ENCODE results near the gene NMUR2. TPM values are rescaled to one million over a fixed set of nuclear protein-coding genes. Genes with fewer than 3 reads are reported as not detected.

The NMUR2 gene
- total and polyA plus RNA-seq, 2 donors (not counting 3 experiments of a cell fraction or from before 2014, with no cell fraction given), result not detected

DNA sequence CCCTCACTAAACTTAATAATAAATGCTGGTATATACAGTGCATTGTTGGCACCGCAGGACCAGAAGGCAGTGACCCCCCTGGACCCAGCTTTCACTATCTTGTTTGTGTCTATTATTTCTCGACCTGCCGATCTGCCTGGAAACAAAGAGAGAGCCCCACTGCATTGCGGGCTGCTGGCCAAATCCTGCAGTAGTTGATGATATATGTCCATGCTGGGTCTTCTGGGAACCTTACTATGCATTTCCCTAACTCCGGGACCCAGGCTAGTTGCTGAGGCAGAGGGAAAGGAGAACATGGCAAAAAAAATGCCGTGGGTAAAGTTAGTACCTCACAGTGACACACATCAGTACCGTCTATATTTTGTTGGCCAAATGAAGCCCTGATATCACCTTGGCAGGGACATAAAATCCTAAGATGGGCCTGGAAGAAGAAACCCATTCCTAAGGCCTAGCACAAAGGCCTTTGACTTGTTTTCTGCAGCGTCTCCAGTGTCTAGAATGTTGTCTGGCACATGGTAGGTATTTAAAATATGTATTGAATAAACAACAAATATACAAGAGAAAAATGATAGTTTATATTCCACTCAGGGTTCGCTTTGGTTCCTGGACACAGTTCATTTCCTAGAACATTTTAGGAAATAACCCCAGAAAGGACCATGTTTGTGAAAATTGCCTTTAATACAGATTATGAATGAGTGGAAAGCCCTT lies 46.1 kb downstream of the NMUR2 start:
- no peaks in the 10 kb centered on the region for H3K27me3 ChIP-seq (ENCODE audit: control insufficient read depth in 2 of 2, insufficient read depth in 2 of 2, low read length in 2 of 2)
- no peak overlapping the region for H3K4me3 ChIP-seq (replicated peaks in 1 of 3; ENCODE audit: insufficient read depth in 1 of 3, low read depth in 1 of 3, low read length in 3 of 3)
- H3K9ac ChIP-seq (replicated peaks; ENCODE audit: extremely low read depth, insufficient read depth, low read length), result no peak overlapping the region
- ChIA-PET CTCF (no interaction called here), POLR2A (no interaction called here)
- no peaks in the 10 kb centered on the region for H3K79me2 ChIP-seq (ENCODE audit: control insufficient read depth, insufficient read depth, low read length)
- no peak for TF ChIP-seq JUN (IDR thresholded peaks at IDR 0.05; ENCODE audit: borderline replicate concordance, insufficient read depth, insufficient read length, low read depth)
- TF ChIP-seq, protein P1, sequence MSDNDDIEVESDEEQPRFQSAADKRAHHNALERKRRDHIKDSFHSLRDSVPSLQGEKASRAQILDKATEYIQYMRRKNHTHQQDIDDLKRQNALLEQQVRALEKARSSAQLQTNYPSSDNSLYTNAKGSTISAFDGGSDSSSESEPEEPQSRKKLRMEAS (IDR thresholded peaks at IDR 0.05; ENCODE audit: insufficient read depth, insufficient read length), result no peak
- TF ChIP-seq, protein P2, sequence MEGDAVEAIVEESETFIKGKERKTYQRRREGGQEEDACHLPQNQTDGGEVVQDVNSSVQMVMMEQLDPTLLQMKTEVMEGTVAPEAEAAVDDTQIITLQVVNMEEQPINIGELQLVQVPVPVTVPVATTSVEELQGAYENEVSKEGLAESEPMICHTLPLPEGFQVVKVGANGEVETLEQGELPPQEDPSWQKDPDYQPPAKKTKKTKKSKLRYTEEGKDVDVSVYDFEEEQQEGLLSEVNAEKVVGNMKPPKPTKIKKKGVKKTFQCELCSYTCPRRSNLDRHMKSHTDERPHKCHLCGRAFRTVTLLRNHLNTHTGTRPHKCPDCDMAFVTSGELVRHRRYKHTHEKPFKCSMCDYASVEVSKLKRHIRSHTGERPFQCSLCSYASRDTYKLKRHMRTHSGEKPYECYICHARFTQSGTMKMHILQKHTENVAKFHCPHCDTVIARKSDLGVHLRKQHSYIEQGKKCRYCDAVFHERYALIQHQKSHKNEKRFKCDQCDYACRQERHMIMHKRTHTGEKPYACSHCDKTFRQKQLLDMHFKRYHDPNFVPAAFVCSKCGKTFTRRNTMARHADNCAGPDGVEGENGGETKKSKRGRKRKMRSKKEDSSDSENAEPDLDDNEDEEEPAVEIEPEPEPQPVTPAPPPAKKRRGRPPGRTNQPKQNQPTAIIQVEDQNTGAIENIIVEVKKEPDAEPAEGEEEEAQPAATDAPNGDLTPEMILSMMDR (IDR thresholded peaks at IDR 0.05; ENCODE audit: extremely low read depth in 1 of 2, insufficient read depth in 1 of 2, low read depth in 1 of 2, low read length in 2 of 2), result no peak
- TF ChIP-seq MYC (IDR thresholded peaks at IDR 0.05; ENCODE audit: low read depth, low read length), result no peak
- no peak for TF ChIP-seq FOS (IDR thresholded peaks at IDR 0.05; ENCODE audit: borderline replicate concordance, insufficient read depth, low read length)
- no peak for TF ChIP-seq GATA2 (IDR thresholded peaks at IDR 0.05; ENCODE audit: insufficient read depth, insufficient read length, low read depth, low read length)
- TF ChIP-seq EZH2 (IDR thresholded peaks at IDR 0.05; ENCODE audit: borderline replicate concordance, low read depth, low read length, severe bottlenecking), result no peak
- TF ChIP-seq POLR2A (IDR thresholded peaks at IDR 0.05; ENCODE audit: low read depth, low read length), result no peak
- no peak for TF ChIP-seq POLR2AphosphoS5 (IDR thresholded peaks at IDR 0.05; ENCODE audit: insufficient read depth, low read depth, low read length)
- intact Hi-C loops (cut with micrococcal nuclease), result no loop called here
- H3K4me1 ChIP-seq (ENCODE audit: control insufficient read depth, extremely low read depth, insufficient read depth, low read length), result no peaks in the 10 kb centered on the region
- DNase-seq (ENCODE audit: low read depth, low spot score) (no peak), FAIRE-seq (no peak)
- H3K9me3 ChIP-seq (replicated peaks; ENCODE audit: control insufficient read depth, insufficient read depth, low read length), result peaks cover 2% of the 10 kb centered on the region
- BruUV-seq (replicated peaks), result no TSS peak
- no peaks in the 10 kb centered on the region for H3K36me3 ChIP-seq (ENCODE audit: control insufficient read depth in 2 of 2, extremely low read depth in 1 of 2, insufficient read depth in 2 of 2, low read length in 2 of 2)
- no peaks in the 10 kb centered on the region for H4K20me1 ChIP-seq (replicated peaks; ENCODE audit: control insufficient read depth, extremely low read depth, insufficient read depth, low read length)
- H3K9me1 ChIP-seq (replicated peaks; ENCODE audit: control insufficient read depth, extremely low read depth, insufficient read depth, low read length), result no peaks in the 10 kb centered on the region
- H2AFZ ChIP-seq (ENCODE audit: low read depth, low read length), result no peak overlapping the region
- dilution Hi-C loops (cut with MboI; ENCODE audit: extremely low pct_ligation_motif_present, low sequenced_read_pairs), result no loop called here
- H3K4me2 ChIP-seq (ENCODE audit: insufficient read depth, low read length), result no peak overlapping the region
- H3K27ac ChIP-seq (ENCODE audit: insufficient read depth, low read depth, low read length), result no peak overlapping the region

Measured in endothelial cell of umbilical vein (primary cell).